ENCODE data around the gene FAM241B.

FAM241B gene

GRCh38 chr10:69668721-69669120 lies 38.7 kb downstream of the FAM241B start:
- no peak for DNase-seq

- no peak for DNase-seq
Observed at GRCh38 chr10:69669409-69669808, 39.4 kb downstream of the FAM241B start.

- no peak for DNase-seq
Observed at GRCh38 chr10:69673521-69673920, 43.5 kb downstream of the FAM241B start.

- DNase-seq, result no peak
Observed at GRCh38 chr10:69674786-69675185, 44.7 kb downstream of the FAM241B start.

- DNase-seq, result no peak
Observed at GRCh38 chr10:69676301-69676700, 46.3 kb downstream of the FAM241B start.

GRCh38 chr10:69677985-69678654 lies 48.1 kb downstream of the FAM241B start:
- DNase-seq, result no peak

GRCh38 chr10:69679736-69680135 lies 49.7 kb downstream of the FAM241B start:
- DNase-seq, result no peak

- no peak for DNase-seq
Observed at GRCh38 chr10:69680610-69681009, 50.6 kb downstream of the FAM241B start.

- DNase-seq, result no peak
Observed at GRCh38 chr10:69681436-69681835, 51.4 kb downstream of the FAM241B start.

- no peak for DNase-seq
Observed at GRCh38 chr10:69682955-69683474, 53.0 kb downstream of the FAM241B start.

All from SIG-M5 (cell line).